IMR-90 (cell line): ENCODE measurements around the gene CELA3B. TPM values are rescaled to one million over a fixed set of nuclear protein-coding genes. Genes with fewer than 3 reads are reported as not detected.

ENCODE experiments used
- ATAC-seq: fragments of 200-7000 bp; cut with Tn5 transposase; 2 replicates; pipeline ENCODE4 v1.9.1; 2020; ENCODE audit warnings: low read depth, mild to moderate bottlenecking, moderate library complexity
- BruUV-seq: library from RNA; stranded (reverse); fragments of 400-500 nt; replicated peaks from 2 replicates; lab custom pipeline; 2021; lab: Mats Ljungman, UMichigan
- CTCF ChIA-PET: fragments of 300-600 bp; formaldehyde crosslinking; extraction: SDS; loops from one replicate; lab custom pipeline; 2021; ENCODE audit warnings: antibody characterized with exemption; lab: Yijun Ruan, JAX
- POLR2A ChIA-PET: fragments of 300-600 bp; sonication (Branson Sonifier 250); formaldehyde crosslinking; loops from one replicate; lab custom pipeline; 2022; ENCODE audit warnings: antibody characterized with exemption; ENCODE audit not compliant: unreplicated experiment; lab: Charles Lee
- DNase-seq: peaks from one replicate; pipeline ENCODE4 v3.0.0; 2013
- H2AFZ ChIP-seq: replicated peaks from 2 replicates; pipeline ENCODE3; 2013; ENCODE audit warnings: low read length, mild to moderate bottlenecking; ENCODE audit not compliant: poor library complexity
- H2AK5ac ChIP-seq: 2 replicates; pipeline ENCODE4 v1.6.1; 2013; ENCODE audit warnings: low read depth, low read length, inconsistent platforms
- H2AK9ac ChIP-seq: replicated peaks from 2 replicates; pipeline ENCODE3; 2013; ENCODE audit warnings: mild to moderate bottlenecking, low read depth, low read length, moderate library complexity; ENCODE audit not compliant: poor library complexity
- H2BK120ac ChIP-seq: 2 replicates; pipeline ENCODE4 v1.6.1; 2013; ENCODE audit warnings: low read depth, low read length, inconsistent platforms
- H2BK15ac ChIP-seq: 3 replicates; pipeline ENCODE4 v1.6.1; 2013; ENCODE audit warnings: low read depth, low read length, inconsistent platforms
- H2BK20ac ChIP-seq: 2 replicates; pipeline ENCODE4 v1.6.1; 2013; ENCODE audit warnings: low read depth, mild to moderate bottlenecking, inconsistent platforms, low read length, moderate library complexity
- H2BK5ac ChIP-seq: 2 replicates; pipeline ENCODE4 v1.6.1; 2013; ENCODE audit warnings: mild to moderate bottlenecking, low read depth, low read length, inconsistent platforms; ENCODE audit not compliant: poor library complexity, severe bottlenecking
- H3K14ac ChIP-seq: replicated peaks from 2 replicates; pipeline ENCODE4 v1.6.1; 2013; ENCODE audit warnings: low read depth, low read length, inconsistent platforms
- H3K18ac ChIP-seq: 2 replicates; pipeline ENCODE4 v1.6.1; 2013; ENCODE audit warnings: low read depth, low read length, control low read depth
- H3K23ac ChIP-seq: 2 replicates; pipeline ENCODE4 v1.6.1; 2013; ENCODE audit warnings: low read depth, low read length, inconsistent platforms
- H3K27ac ChIP-seq: 2 replicates; pipeline ENCODE4 v1.5.1; 2013; ENCODE audit warnings: mild to moderate bottlenecking, control low read depth, low read length; ENCODE audit not compliant: insufficient read depth
- H3K27me3 ChIP-seq: 2 replicates; pipeline ENCODE4 v1.6.1; 2013; ENCODE audit warnings: low read length; ENCODE audit not compliant: control insufficient read depth, insufficient read depth
- H3K36me3 ChIP-seq: 2 replicates; pipeline ENCODE4 v1.6.1; 2013; ENCODE audit warnings: low read length, mixed read lengths; ENCODE audit not compliant: control insufficient read depth, insufficient read depth
- H3K4ac ChIP-seq: 2 replicates; pipeline ENCODE4 v1.6.1; 2013; ENCODE audit warnings: low read depth, low read length, inconsistent platforms
- H3K4me1 ChIP-seq: 2 replicates; pipeline ENCODE4 v1.6.1; 2013; ENCODE audit warnings: low read length, mixed read lengths; ENCODE audit not compliant: control insufficient read depth, insufficient read depth
- H3K4me2 ChIP-seq: 2 replicates; pipeline ENCODE4 v1.6.1; 2013; ENCODE audit warnings: low read depth, mild to moderate bottlenecking, control low read depth, low read length, moderate library complexity
- H3K4me3 ChIP-seq: 2 replicates; pipeline ENCODE4 v1.5.1; 2013; ENCODE audit warnings: low read depth, mild to moderate bottlenecking, control low read depth, low read length, moderate library complexity; ENCODE audit not compliant: insufficient read depth
- H3K56ac ChIP-seq: 2 replicates; pipeline ENCODE4 v1.6.1; 2013; ENCODE audit warnings: low read length, inconsistent platforms; ENCODE audit not compliant: insufficient read depth; ENCODE audit errors: extremely low read depth
- H3K79me1 ChIP-seq, 2 experiments: 2 replicates each; pipeline ENCODE4 v1.6.1; 2013; ENCODE audit warnings: low read length in 2 of 2, inconsistent platforms in 1 of 2, low read depth in 1 of 2
- H3K9ac ChIP-seq: 2 replicates; pipeline ENCODE4 v1.6.1; 2013; ENCODE audit warnings: low read depth, low read length, control low read depth
- H3K9me1 ChIP-seq: 2 replicates; pipeline ENCODE4 v1.6.1; 2013; ENCODE audit warnings: low read length, inconsistent platforms; ENCODE audit not compliant: insufficient read depth
- H3K9me3 ChIP-seq: 2 replicates; pipeline ENCODE4 v1.6.1; 2013; ENCODE audit warnings: low read length; ENCODE audit not compliant: control insufficient read depth, insufficient read depth
- H4K20me1 ChIP-seq: 2 replicates; pipeline ENCODE4 v1.6.1; 2013; ENCODE audit warnings: low read length, inconsistent platforms; ENCODE audit not compliant: insufficient read depth
- H4K5ac ChIP-seq: 2 replicates; pipeline ENCODE4 v1.6.1; 2013; ENCODE audit warnings: mild to moderate bottlenecking, low read depth, low read length, control low read depth
- H4K8ac ChIP-seq, 2 experiments: 2 replicates each; pipeline ENCODE4 v1.6.1; 2013; ENCODE audit warnings: low read depth in 2 of 2, low read length in 2 of 2, control low read depth in 1 of 2, inconsistent platforms in 1 of 2
- H4K91ac ChIP-seq: 2 replicates; pipeline ENCODE4 v1.6.1; 2013; ENCODE audit warnings: low read depth, low read length, inconsistent platforms; ENCODE audit not compliant: insufficient read depth
- BHLHE40 ChIP-seq: fragments of 150-350 bp; IDR thresholded peaks from 2 replicates; pipeline ENCODE4 v1.6.1; 2016; ENCODE audit warnings: mild to moderate bottlenecking, low read depth, low read length
- CEBPB ChIP-seq: IDR thresholded peaks from 2 replicates; pipeline ENCODE4 v1.6.1; 2012; ENCODE audit warnings: low read depth, low read length, improper control_type of control experiment
- CTCF ChIP-seq: conservative IDR thresholded peaks from 2 replicates; pipeline ENCODE4 v1.5.1; 2012; ENCODE audit warnings: mild to moderate bottlenecking, low read depth, low read length, improper control_type of control experiment
- ELK1 ChIP-seq: fragments of 150-350 bp; IDR thresholded peaks from 2 replicates; pipeline ENCODE4 v1.6.1; 2016; ENCODE audit warnings: low read depth, mild to moderate bottlenecking, low read length, moderate library complexity, borderline replicate concordance
- MAFK ChIP-seq: IDR thresholded peaks from 2 replicates; pipeline ENCODE4 v1.6.1; 2012; ENCODE audit warnings: low read depth, low read length, improper control_type of control experiment
- NFE2L2 ChIP-seq: fragments of 150-350 bp; IDR thresholded peaks from 2 replicates; pipeline ENCODE4 v1.6.1; 2016; ENCODE audit warnings: low read depth, mild to moderate bottlenecking, low read length
- POLR2A ChIP-seq: IDR thresholded peaks from 2 replicates; pipeline ENCODE4 v1.6.1; 2012; ENCODE audit warnings: mild to moderate bottlenecking, low read depth, low read length
- RAD21 ChIP-seq: IDR thresholded peaks from 2 replicates; pipeline ENCODE4 v1.6.1; 2012; ENCODE audit warnings: low read length, improper control_type of control experiment
- RCOR1 ChIP-seq: IDR thresholded peaks from 2 replicates; pipeline ENCODE4 v1.6.1; 2012; ENCODE audit warnings: mild to moderate bottlenecking, low read length, improper control_type of control experiment; ENCODE audit not compliant: insufficient replicate concordance
- SMC3 ChIP-seq: fragments of 150-350 bp; IDR thresholded peaks from 2 replicates; pipeline ENCODE4 v1.6.1; 2016; ENCODE audit warnings: low read depth, mild to moderate bottlenecking, antibody characterized with exemption, low read length, moderate library complexity
- USF2 ChIP-seq: fragments of 150-350 bp; IDR thresholded peaks from 2 replicates; pipeline ENCODE4 v1.6.1; 2017; ENCODE audit warnings: mild to moderate bottlenecking, antibody characterized with exemption, low read length, low read depth
- WGBS, 2 experiments: methylation state at CpG; one replicate each; pipeline versions ENCODE4 v1.1.5 to v1.1.7; 2013; ENCODE audit warnings: missing lambda C conversion rate in 2 of 2; ENCODE audit not compliant: insufficient read length in 1 of 2; ENCODE audit errors: extremely low coverage in 2 of 2; 5-methylcytosine and 5-hydroxymethylcytosine counted together
- dilution Hi-C: fragments of 300-500 bp; cut with HindIII; formaldehyde crosslinking; loops from one replicate; pipeline ENCODE4 v1.14.3; 2018; ENCODE audit warnings: low sequenced_read_pairs; ENCODE audit not compliant: unreplicated experiment
- in situ Hi-C: fragments of 300-500 bp; cut with MboI; formaldehyde crosslinking; loops from 3 replicates; pipeline ENCODE4 v1.14.3; 2019; ENCODE audit warnings: low sequenced_read_pairs, inconsistent platforms, mixed read lengths
- intact Hi-C: fragments of 100-400 bp; cut with micrococcal nuclease; formaldehyde crosslinking; loops from 2 replicates; pipeline ENCODE4 v1.10.0; 2022
- polyA plus RNA-seq, 3 experiments: library from polyadenylated mRNA; depleted of rRNA; stranded (reverse); fragments of >200 nt; gene quantifications; 2 replicates each; pipeline ENCODE4 v1.2.3, GENCODE V29; 2012; ENCODE audit warnings: low replicate concordance in 1 of 3
- total RNA-seq: library from RNA; depleted of rRNA; stranded (reverse); fragments of >200 nt; gene quantifications from 2 replicates; pipeline ENCODE4 v1.2.3, GENCODE V29; 2012

Gene CELA3B
- total and polyA plus RNA-seq, 2 of the 4 experiments (the other 2 are of a cell fraction): not detected

- Histone ChIP-seq H3K23ac (no peak overlapping the region), H2BK20ac (no peak overlapping the region), H3K27ac (no peak overlapping the region), H4K20me1 (no peaks in the 10 kb centered on the region), H4K5ac (no peak overlapping the region), H3K9me1 (peaks cover 9% of the 10 kb centered on the region), H3K4ac (no peak overlapping the region), H2BK15ac (no peak overlapping the region), H3K79me1 (no peaks in the 10 kb centered on the region), H3K9ac (no peak overlapping the region), H3K4me3 (no peak overlapping the region), H3K18ac (no peak overlapping the region), H4K8ac (no peak overlapping the region), H3K4me2 (no peak overlapping the region), H3K36me3 (no peaks in the 10 kb centered on the region), H2BK120ac (no peak overlapping the region), H4K91ac (no peak overlapping the region), H3K14ac (no peak overlapping the region), H2BK5ac (no peak overlapping the region), H2AK5ac (0 out of 2 replicates have a peak overlapping the region, but pooled peaks have one; percentile 60), H3K9me3 (no peaks in the 10 kb centered on the region), H3K4me1 (peaks cover 3% of the 10 kb centered on the region), H2AFZ (peak overlapping the region; percentile 57), H2AK9ac (peak overlapping the region; percentile 23), H3K27me3 (no peaks in the 10 kb centered on the region), H3K56ac (no peak overlapping the region)
- CTCF ChIA-PET: no interaction called here
- intact Hi-C loops (no loop called here), in situ Hi-C loops (no loop called here), dilution Hi-C loops (no loop called here)
- TF ChIP-seq SMC3 (no peak), POLR2A (no peak), RAD21 (no peak), RCOR1 (no peak), BHLHE40 (no peak), ELK1 (no peak), CTCF (no peak), NFE2L2 (no peak), CEBPB (no peak), MAFK (no peak), USF2 (no peak)
- ATAC-seq: no peak
- no peak for DNase-seq
- no CpG with 5 or more reads among the region's 3 CpGs for WGBS, 2 experiments
- POLR2A ChIA-PET: no interaction called here
- BruUV-seq: no TSS peak
Measured at GRCh38 chr1:21944733-21945073, 32.1 kb upstream of the CELA3B start.
